Amniotic epithelial cell (primary cell): ENCODE data around the gene MGAM2.

Experiments
- DNase-seq: peaks from one replicate; pipeline ENCODE4 v3.0.0-alpha.2; 2010; ENCODE audit warnings: low read depth

Gene MGAM2

GRCh38 chr7:142176901-142177300 lies 65.4 kb downstream of the MGAM2 start:
- no peak for DNase-seq

- no peak for DNase-seq
These were observed 66.4 kb downstream of the MGAM2 start for GRCh38 chr7:142177869-142178268.

GRCh38 chr7:142180426-142180825 lies 68.9 kb downstream of the MGAM2 start:
- no peak for DNase-seq

- no peak for DNase-seq
These were observed 69.7 kb downstream of the MGAM2 start for GRCh38 chr7:142181211-142181610.

GRCh38 chr7:142181966-142182365 lies 70.4 kb downstream of the MGAM2 start:
- DNase-seq: no peak

- DNase-seq: no peak
These were observed 73.6 kb downstream of the MGAM2 start for GRCh38 chr7:142185069-142185468.

- DNase-seq: no peak
These were observed 74.3 kb downstream of the MGAM2 start for GRCh38 chr7:142185801-142186200.

GRCh38 chr7:142188154-142188553 lies 76.6 kb downstream of the MGAM2 start:
- DNase-seq: no peak

GRCh38 chr7:142188846-142189245 lies 77.3 kb downstream of the MGAM2 start:
- DNase-seq: no peak

GRCh38 chr7:142194201-142194600 lies 82.7 kb downstream of the MGAM2 start:
- DNase-seq: no peak

GRCh38 chr7:142196066-142196840 lies 84.7 kb downstream of the MGAM2 start:
- no peak for DNase-seq

- DNase-seq: no peak
These were observed 88.7 kb downstream of the MGAM2 start for GRCh38 chr7:142200206-142200605.

GRCh38 chr7:142228537-142229104 lies 117.1 kb downstream of the MGAM2 start:
- no peak for DNase-seq

- DNase-seq: no peak
These were observed 120.2 kb downstream of the MGAM2 start for GRCh38 chr7:142231716-142232115.

- no peak for DNase-seq
These were observed 129.0 kb downstream of the MGAM2 start for GRCh38 chr7:142240546-142240945.

GRCh38 chr7:142243823-142244222 lies 132.3 kb downstream of the MGAM2 start:
- DNase-seq: no peak

GRCh38 chr7:142248166-142249160 lies 136.9 kb downstream of the MGAM2 start:
- DNase-seq: no peak

- no peak for DNase-seq
These were observed 138.4 kb downstream of the MGAM2 start for GRCh38 chr7:142249918-142250317.

GRCh38 chr7:142250705-142251104 lies 139.2 kb downstream of the MGAM2 start:
- no peak for DNase-seq

- no peak for DNase-seq
These were observed 146.4 kb downstream of the MGAM2 start, which contains the start of gene PRSS58 for GRCh38 chr7:142257958-142258357. Gene PRSS58 (minus strand): TSS chr7:142258058. CDS start chr7:142257707, 351 bp downstream.

GRCh38 chr7:142263598-142264380 lies 152.3 kb downstream of the MGAM2 start:
- DNase-seq: no peak
